GM18873 (cell line): ENCODE results near the gene CNKSR2.
"Not testable (repeated sequence)": the region's sequence is repeated elsewhere in the genome, so short reads cannot be mapped to it uniquely, and the experiment has no call there.

Experiments used
- ATAC-seq: cut with Tn5 transposase; IDR thresholded peaks from one replicate; pipeline ENCODE4 v1.9.1; 2021; ENCODE audit warnings: mild to moderate bottlenecking, moderate library complexity, moderate number of reproducible peaks; ENCODE audit not compliant: unreplicated experiment, low FRiP score

Gene CNKSR2

DNA sequence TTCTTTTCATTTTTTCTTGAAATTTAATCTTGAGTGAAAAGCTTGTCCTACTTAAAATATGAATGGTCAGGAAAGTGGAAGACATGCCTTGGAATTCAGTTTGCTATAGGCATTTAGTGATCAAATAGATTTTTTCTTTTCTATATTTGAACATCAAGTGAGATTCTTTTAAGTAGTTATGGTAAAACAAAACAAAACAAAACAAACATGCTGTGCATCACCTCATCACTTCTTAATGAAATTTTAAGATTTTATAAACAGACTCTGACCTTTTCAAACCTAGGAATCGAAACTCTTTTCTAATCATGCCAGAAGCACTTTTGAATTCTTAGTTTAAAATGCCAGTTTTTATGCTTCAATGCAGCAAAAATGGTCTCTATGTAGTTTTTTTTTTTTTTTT lies 62.8 kb downstream of the CNKSR2 start:
- ATAC-seq, result no peak

DNA sequence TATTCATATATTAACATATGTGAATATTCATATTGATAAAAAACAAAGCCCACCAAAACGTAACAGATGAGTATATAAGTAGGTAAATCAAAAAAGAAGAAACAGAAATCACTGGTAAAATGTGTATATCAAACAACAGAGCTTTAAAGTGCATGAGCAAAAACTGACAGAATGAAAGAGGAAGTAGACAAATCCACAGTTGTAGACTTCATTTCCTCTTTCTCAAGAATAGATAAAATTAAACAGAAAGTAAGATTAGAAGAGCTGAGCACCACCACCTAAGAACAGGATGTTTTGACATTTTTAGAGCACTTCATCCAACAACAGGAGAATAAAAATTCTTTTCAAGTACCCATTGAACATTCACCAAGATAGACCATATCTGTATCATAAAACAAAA lies 64.6 kb downstream of the CNKSR2 start:
- peak; percentile 97 for ATAC-seq

DNA sequence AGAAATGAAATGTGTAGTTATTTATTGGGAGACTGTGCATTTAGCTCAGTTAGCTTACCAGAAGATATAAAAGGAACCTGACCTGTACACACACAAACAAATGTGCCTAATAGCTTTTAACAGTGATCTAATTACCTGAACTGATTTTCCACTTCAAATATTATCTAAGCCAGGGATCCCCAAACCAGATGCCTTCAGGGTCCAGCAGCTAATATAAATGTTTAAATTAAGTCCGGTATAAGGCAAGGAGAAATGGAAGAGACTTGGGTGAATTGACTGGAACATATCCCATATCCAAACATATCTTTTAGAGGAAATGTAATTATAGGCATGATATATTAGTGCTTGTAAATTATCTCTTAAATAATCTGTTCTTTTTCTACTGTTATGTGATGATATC lies 66.7 kb downstream of the CNKSR2 start:
- ATAC-seq, result no peak

DNA sequence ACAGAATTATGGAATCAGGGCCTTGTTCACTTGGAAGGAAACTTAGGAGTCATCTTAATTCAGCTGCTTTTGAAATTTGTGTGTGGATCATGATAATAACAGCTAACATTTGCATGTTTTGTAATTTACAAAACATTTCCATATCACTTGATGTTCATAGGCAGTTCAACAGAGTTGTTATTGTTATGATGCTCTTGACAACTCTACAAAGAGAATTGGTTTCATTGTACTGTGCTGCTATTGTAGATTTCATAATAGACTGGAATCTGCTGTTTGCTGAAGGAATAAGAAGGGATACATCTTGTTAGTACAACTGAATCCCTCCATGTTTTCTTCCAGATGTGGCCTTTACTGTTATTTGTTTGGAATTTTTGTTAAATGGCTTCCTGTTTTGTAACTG lies 83.5 kb downstream of the CNKSR2 start:
- ATAC-seq, result no peak

DNA sequence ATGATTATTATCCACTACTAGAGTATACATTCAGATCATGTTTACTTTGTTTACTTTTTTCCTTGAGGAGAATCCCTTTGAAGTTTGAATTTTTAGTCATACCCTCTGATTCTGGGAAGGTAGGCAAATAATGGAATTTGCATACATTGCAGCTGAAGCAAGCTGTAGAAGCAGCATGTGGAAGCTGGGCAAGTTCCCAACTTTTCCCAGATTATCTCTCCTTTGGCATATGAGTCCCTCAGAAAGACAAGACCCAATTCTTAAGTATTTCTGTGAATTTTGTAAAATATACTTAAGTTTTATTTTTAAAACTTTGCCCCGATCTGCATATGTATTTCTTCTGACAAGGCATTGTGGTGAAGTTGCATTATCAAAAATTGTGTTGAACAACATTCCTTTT lies 94.9 kb downstream of the CNKSR2 start:
- no peak for ATAC-seq

DNA sequence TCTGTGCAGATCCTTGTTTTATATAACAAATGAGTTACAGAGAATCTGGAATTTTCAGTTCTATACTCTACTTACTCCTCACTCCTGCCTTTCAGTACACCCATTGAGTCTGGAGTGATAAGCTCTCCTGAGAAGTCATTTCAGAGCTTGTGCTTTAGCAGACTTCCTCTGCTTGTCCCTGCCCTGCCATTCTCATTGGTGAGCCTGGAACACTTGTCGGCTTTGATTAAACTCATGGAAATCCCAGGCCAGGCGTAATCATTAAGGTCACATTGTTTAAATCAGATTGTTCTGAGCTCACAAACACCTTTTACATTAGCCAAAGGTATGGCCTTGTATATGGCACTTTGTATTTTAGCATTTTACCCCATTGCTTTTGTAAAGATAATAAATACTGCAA lies 102.7 kb downstream of the CNKSR2 start:
- ATAC-seq, result no peak

DNA sequence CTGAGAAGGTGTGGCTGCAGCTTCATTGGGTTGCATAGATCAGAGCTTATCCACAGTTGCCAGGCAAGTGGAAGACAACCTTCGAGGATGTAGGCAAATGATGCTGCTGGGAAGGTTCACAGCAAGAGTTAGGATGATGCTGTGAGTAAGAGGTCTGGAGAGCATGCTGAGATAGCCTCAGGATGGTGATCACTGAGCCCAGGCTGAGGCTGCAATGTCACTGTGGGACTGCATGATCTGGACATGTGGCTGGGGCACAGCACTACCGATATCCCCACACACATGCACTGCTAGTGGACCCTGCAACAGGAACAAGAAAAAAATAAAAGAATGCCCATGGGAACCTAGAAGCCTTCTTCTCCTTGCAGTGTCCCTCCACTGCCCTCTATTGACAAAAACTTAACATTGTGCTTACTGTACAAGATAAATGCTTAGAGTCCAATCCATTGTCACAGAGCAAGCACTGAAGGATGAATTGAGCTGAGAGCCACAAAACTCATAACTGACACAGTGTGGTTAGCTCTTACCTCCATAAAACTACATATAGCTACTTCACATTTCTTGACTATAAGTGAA lies 105.6 kb downstream of the CNKSR2 start:
- peak; percentile 91 for ATAC-seq

DNA sequence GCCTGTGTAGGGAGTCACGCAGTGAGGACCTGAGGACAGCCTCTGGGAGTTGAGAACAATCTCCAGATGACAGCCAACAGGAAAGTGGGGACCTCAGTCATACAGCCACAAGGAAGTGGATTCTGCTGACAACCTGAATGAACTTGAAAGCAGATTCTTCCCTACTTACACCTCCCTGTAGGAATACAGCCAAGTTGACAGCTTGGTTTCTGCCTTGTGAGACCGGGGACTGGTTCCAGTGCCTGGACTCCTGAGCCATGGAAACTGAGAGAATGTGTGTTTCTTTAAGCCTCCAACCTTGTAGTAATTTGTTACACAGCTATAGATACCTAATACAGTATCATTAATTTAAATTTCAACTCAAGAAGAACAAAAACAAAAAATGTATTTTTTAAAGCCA lies 107.5 kb downstream of the CNKSR2 start:
- ATAC-seq, result no peak

DNA sequence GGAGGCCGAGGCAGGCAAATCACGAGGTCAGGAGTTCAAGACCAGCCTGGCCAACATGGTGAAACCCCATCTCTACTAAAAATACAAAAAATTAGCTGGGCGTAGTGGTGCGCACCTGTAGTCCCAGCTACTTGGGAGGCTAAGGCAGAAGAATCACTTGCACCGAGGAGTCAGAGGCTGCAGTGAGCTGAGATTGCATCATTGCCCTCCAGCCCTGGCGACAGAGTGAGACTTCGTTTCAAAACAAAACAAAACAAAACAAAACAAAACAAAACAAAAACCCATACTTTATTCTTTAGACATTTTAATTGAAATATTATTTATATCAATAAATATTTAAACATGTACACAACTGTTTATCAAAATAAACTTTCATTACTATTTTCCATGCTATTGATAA lies 109.8 kb downstream of the CNKSR2 start:
- not testable (repeated sequence) for ATAC-seq

DNA sequence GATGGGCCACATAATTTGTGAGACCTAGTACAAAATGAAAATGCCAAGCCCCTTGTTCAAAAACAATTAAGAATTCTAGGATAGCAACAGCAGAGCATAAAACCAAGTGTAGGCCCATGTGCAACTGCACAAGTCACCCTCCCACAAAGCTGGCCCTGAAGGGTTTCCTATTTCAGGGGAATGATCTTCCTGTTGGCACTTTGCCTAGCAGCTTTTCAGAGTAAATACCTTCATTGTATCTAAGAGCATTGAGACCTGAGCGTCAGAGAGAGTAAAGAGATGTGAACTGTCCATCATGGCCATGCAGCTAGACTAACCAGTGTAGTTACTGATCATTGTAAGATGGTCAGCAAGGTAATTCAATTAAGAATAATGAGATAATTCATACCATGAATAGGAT lies 113.6 kb downstream of the CNKSR2 start:
- ATAC-seq, result no peak

DNA sequence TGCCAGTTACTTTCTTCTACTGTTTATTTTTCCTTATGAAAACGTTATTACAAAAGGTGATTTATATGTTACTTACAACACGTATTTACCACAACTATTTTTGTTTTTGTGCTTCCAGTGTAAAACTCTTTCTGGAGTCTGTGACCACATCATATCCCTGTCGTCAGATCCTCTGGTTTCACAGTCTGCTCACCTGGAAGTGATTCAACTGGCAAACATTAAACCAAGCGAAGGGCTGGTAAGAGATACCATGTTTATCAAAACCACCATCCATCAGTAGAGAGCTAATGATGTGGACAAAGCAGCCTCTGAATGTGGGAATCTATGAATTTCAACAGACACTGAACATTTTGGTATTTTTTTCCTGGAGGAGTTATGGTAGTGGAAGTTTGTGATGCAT lies 116.1 kb downstream of the CNKSR2 start:
- no peak for ATAC-seq

DNA sequence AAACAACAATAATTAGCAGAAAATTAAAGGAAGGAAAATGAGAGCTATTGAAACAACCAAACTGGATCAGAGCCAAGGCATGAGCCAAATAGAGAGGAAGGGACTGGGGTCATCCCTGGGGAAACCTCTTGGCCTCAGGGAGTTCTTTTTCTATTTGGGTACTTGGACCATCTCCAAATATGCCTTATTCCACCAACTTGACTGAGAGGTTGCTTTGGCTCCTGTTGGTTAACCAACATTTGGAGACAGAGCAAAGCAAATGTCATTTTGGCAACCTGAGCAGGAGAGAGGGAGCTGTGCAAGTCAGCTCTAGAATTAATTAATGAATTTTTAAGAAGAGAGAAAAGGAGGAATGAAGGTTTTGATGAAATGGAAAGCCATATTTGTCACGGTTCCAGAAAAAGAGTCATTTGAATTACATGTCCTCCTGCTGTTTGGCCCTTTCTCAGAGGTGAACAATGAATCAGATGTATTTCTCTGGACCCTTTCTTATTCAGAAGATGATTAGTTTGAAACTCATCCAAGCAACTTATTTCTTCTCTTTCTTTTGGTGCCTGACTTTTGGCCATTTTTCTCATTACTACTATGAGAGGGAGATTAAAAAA lies 119.1 kb downstream of the CNKSR2 start:
- ATAC-seq, result no peak

DNA sequence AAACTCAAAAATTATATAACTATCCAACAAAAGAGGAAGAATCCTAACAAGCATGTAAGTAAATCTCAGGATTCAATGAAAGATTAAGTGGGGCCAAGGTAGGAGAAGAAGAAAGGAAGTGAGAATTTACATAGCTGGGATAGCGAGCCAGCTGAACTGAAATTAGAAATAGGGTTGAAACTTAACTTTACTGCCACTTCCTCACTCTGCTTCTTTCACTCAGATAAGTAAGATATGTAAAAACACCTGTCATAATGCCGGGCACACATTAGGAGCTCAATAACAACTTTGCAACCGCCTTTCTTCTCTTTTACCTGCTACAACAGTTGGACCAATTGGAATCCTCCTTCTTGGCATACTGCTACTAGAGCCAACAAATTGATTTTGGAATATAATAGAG lies 129.4 kb downstream of the CNKSR2 start:
- ATAC-seq, result peak; percentile 81

DNA sequence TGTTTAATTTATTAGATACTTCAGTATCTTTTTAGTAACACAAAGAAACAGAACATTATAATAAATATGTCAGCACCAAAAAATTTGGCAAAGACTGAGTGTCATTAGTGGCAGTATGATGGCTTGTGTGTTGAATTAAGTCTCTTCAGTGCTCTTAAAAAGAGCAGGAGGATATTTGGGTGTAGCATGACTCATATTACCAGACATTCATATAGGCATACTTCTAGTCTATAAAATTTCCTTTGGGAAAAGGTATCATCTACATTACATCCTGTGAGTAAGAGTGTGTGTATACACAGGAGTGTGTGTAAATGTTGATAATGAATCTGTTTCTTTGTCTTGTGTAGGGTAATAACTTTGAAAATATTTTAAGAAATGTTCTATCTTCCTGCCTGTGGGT lies 135.7 kb downstream of the CNKSR2 start:
- no peak for ATAC-seq

DNA sequence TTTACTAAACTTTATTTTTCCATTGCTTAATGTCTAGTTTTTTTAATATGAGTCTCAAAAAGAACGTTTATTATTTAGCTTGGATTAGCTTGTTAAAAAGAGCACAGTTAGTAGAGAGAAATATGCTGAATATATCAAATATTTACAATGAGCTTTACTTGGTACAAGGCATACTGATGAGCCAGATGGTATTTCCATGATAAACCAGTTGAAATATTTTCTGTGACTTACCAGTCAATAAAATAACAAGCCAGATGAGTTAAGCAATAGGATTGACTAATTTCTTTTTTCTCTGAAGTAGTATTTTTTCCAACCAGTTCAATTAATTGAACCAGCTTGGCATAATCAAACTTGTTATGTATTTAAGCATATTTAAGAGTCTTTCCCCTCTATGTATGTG lies 149.8 kb downstream of the CNKSR2 start:
- ATAC-seq, result no peak

DNA sequence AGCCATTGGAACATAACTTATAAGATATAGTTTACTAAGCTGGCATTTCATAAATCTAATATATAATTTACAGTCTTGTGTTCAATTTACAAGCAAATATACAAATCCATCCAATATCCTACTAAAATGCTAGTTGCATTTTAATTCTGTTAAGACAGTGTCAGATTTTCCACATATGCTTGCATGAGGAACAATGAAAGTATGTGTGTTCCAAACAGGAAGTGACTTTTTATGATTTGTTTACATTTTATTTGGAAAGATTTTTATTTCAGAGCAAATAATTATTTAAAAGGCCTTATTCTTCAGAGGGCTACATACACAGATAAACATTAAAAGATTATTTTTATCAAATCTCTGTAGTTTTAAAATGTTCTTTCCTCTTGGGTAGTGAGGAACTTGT lies 153.9 kb downstream of the CNKSR2 start:
- ATAC-seq, result no peak

DNA sequence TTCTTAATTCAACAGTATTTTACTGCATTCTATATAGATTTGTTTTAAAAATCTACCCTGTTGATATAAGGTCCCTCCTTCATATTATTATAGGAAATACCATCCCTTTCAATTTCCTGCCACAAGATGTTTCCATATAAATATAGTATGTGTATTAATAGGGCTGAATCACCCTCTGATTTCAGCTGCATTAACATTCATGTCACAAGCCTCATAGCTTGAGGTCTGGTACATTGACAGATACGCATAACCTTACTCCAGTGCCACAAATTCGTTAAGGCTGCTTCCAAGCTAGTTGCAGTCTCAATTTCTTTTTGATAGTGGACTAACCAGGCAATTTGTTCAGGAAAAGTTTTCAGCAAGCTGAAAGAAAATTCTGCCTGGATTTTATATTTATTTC lies 155.6 kb downstream of the CNKSR2 start:
- no peak for ATAC-seq

DNA sequence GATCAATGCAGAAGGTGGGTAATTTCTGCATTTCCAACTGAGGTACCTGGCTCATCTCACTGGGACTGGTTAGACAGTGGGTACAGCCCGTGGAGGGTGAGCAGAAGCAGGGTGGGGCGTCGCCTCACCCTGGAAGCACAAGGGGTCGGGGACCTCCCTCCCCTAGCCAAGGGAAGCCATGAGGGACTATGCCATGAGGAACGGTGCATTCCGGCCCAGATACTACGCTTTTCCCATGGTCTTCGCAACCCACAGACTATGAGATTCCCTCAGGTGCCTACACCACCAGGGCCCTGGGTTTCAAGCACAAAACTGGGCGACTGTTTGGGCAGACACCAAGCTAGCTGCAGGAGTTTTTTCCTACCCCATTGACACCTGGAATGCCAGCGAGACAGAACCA lies 170.4 kb downstream of the CNKSR2 start:
- ATAC-seq, result not testable (repeated sequence)

DNA sequence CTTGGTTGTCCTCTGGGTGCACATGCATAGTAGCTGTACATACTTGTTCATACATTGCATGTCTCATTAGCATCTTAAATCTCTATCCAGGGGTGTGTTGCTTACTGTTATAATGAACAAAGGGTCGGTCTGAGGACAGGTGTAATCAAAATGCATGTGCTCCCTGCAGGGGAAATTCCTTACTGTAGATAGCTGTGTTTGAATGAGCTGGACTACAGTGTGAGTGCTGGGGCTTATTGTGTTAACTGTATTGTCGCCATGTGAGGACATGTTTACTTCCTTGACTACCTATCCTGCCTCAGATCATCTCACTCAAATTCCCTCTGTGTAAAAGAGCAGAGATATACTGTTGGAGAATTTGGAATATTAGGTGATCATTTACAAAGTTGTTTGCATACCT lies 185.2 kb downstream of the CNKSR2 start:
- no peak for ATAC-seq

DNA sequence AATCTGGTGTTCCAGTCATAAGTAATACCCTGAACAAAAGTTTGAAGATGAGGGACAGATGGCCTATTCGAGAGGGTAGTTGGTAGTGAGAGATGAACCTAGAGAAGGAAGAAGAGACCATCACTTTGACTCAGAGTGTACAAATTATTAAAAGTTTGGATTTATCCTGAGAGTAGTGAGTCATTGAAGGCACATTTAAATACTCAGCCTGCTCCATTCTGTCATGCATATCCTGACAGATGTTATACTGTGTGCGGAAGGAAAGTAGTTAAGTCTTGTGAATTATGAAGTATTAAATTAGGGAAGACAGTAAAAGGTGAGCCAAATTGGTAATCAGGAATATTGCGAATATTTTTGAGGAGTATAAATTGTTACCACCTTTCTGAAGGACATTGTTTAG lies 190.8 kb downstream of the CNKSR2 start:
- no peak for ATAC-seq

DNA sequence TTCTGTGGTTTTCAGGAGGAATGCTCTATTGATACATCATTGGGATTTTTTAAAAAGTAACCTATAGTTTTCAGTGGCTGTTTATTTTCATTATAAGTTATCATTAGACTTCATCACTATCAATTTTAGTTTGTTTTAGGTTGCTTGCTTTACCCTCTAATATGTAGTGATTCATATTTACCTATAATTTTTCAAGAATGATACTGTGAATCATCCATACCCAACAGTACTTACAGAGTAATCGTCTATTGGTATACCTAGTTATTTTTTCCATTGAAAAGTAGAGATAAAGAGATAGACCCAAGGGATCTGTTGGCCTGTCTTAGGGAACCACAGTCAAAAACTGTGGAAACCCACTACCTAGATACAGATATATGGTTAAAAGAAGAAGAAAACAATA lies 200.6 kb downstream of the CNKSR2 start:
- no peak for ATAC-seq

DNA sequence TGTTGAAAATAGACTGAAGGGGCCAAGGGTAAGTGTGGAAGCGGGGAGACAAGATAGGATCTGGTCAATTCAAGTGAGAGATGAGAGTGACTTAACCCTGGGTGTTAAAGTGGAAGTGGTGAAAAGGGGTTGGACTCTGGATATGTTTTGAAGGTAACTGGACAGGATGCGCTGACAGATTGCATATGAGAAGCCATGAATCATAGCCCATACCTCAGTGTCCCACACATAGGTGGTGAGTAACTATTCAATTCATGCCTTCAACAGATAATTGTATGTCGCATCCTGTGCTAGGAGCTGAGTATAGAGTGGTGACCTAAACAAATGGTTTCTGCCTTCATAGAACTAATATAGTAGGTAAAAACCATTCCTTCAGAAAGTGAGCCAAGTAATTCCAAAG lies 207.3 kb downstream of the CNKSR2 start:
- ATAC-seq, result no peak

DNA sequence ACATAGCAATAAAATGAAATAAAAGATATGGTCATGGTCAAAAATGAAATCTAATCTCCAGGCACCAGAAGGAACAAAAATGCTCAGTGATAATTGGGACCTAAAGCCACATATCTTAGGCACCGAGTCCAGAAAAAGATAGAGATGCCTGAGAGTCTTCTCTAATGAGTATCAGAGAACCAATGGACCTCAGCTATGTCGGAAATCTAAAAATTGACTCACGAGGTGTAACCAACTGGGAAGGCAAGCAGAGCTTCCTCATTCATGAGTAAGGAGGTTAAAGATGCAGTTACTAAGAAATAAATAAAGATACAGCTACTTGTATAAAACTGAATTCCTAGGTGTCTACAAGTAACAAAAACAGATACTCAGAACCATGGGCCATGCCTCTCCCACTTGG lies 211.8 kb downstream of the CNKSR2 start:
- ATAC-seq, result no peak
